Measurements from ENCODE around the gene ARHGAP30.
"Not testable (repeated sequence)": the region's sequence is repeated elsewhere in the genome, so short reads cannot be mapped to it uniquely, and the experiment has no call there.

ARHGAP30 gene

GRCh38 chr1:161068306-161069234 lies 1.1 kb downstream of the ARHGAP30 start:
- DNase-seq = peak; percentile 25

GRCh38 chr1:161066694-161067093 lies 3.0 kb downstream of the ARHGAP30 start:
- DNase-seq = no peak

GRCh38 chr1:161065681-161066080 lies 4.0 kb downstream of the ARHGAP30 start:
- DNase-seq = not testable (repeated sequence)

- DNase-seq = not testable (repeated sequence)
Measured at GRCh38 chr1:161063936-161064335, 5.8 kb downstream of the ARHGAP30 start.

GRCh38 chr1:161061419-161061818 lies 8.3 kb downstream of the ARHGAP30 start:
- DNase-seq = no peak

GRCh38 chr1:161059293-161059692 lies 10.4 kb downstream of the ARHGAP30 start:
- DNase-seq = no peak

GRCh38 chr1:161054805-161055204 lies 14.9 kb downstream of the ARHGAP30 start:
- DNase-seq = no peak

GRCh38 chr1:161054232-161054631 lies 15.5 kb downstream of the ARHGAP30 start:
- DNase-seq = no peak

- no peak for DNase-seq
Measured at GRCh38 chr1:161052899-161053298, 16.8 kb downstream of the ARHGAP30 start.

- DNase-seq = no peak
Measured at GRCh38 chr1:161051219-161051618, 18.5 kb downstream of the ARHGAP30 start.

GRCh38 chr1:161048949-161049722 lies 20.6 kb downstream of the ARHGAP30 start:
- DNase-seq = no peak

GRCh38 chr1:161047436-161048420 lies 22.0 kb downstream of the ARHGAP30 start:
- no peak for DNase-seq

GRCh38 chr1:161046605-161047228 lies 23.0 kb downstream of the ARHGAP30 start:
- DNase-seq = no peak

GRCh38 chr1:161045736-161046604 lies 23.7 kb downstream of the ARHGAP30 start, which contains the start of gene USF1:
Gene USF1, minus strand, starts transcription at chr1:161045977. Its CDS starts 2,702 bp downstream, at chr1:161043275.
- DNase-seq = peak; percentile 95

- peak; percentile 64 for DNase-seq
Measured at GRCh38 chr1:161044908-161045735, 24.6 kb downstream of the ARHGAP30 start.

- DNase-seq = no peak
Measured at GRCh38 chr1:161044535-161044907, 25.2 kb downstream of the ARHGAP30 start.

- DNase-seq = no peak
Measured at GRCh38 chr1:161039546-161039945, 30.1 kb downstream of the ARHGAP30 start.

- DNase-seq = no peak
Measured at GRCh38 chr1:161039154-161039545, 30.5 kb downstream of the ARHGAP30 start.

- no peak for DNase-seq
Measured at GRCh38 chr1:161038523-161039153, 31.1 kb downstream of the ARHGAP30 start, which contains the start of gene TSTD1. Gene TSTD1, minus strand, starts transcription at chr1:161038964. Its CDS starts 75 bp downstream, at chr1:161038889.

All from fibroblast of skin of back (primary cell).